22Rv1 (cell line): Measurements from ENCODE around the gene TRAM2.

Experiments
- CTCF ChIP-seq: fragments of 450-650 bp; IDR thresholded peaks from 2 replicates; pipeline ENCODE4 v1.5.1; 2017; ENCODE audit warnings: mild to moderate bottlenecking
- ZFX ChIP-seq: fragments of 450-650 bp; IDR thresholded peaks from 2 replicates; pipeline ENCODE4 v1.6.1; 2017; ENCODE audit warnings: antibody characterized with exemption, borderline replicate concordance

GRCh38 chr6:52595796-52596130 is 18.9 kb upstream of the TRAM2 start:
- TF ChIP-seq CTCF (no peak), ZFX (no peak)
